ENCODE measurements around the gene LLCFC1. TPM values are rescaled to one million over a fixed set of nuclear protein-coding genes. Genes with fewer than 3 reads are reported as not detected.

LLCFC1 gene
- total RNA-seq, 1 experiment from 2014 or later = not detected

GRCh38 chr7:142901426-142902259 lies 37.6 kb upstream of the LLCFC1 start:
- no peaks in the 10 kb centered on the region for H4K20me1 ChIP-seq (ENCODE audit: low read length)
- no peak overlapping the region for H2AFZ ChIP-seq (ENCODE audit: low read length)
- ATAC-seq = no peak
- H3K4me2 ChIP-seq (ENCODE audit: low read length) = no peak overlapping the region
- no peak overlapping the region for H3K27ac ChIP-seq (ENCODE audit: low read length)
- ChIA-PET CTCF (no interaction called here), POLR2A (ENCODE audit: unreplicated experiment) (no interaction called here)
- no peak overlapping the region for H3K9ac ChIP-seq (ENCODE audit: low read length)
- no peak overlapping the region for H3K4me3 ChIP-seq (ENCODE audit: low read length)
- no peaks in the 10 kb centered on the region for H3K27me3 ChIP-seq (ENCODE audit: low read length)
- DNase-seq = no peak
- H3K9me3 ChIP-seq (ENCODE audit: low read length) = peaks cover 10% of the 10 kb centered on the region; the same call in 1 of the 2 replicates
- no peaks in the 10 kb centered on the region for H3F3A ChIP-seq (ENCODE audit: low read length, unreplicated experiment)
- H3K4me1 ChIP-seq (ENCODE audit: insufficient read depth, low read length) = peaks cover 18% of the 10 kb centered on the region
- TF ChIP-seq EZH2 (IDR thresholded peaks at IDR 0.05; ENCODE audit: low read length, unreplicated experiment) (no peak), CTCF (conservative IDR thresholded peaks at IDR 0.05; ENCODE audit: low read depth, low read length) (no peak), EZH2phosphoT487 (IDR thresholded peaks at IDR 0.05; ENCODE audit: borderline replicate concordance, low read length) (no peak)
- intact Hi-C loops (cut with micrococcal nuclease) = no loop called here
- H3K9me2 ChIP-seq (replicated peaks; ENCODE audit: low read length) = no peaks in the 10 kb centered on the region
- no peaks in the 10 kb centered on the region for H3K36me3 ChIP-seq (ENCODE audit: low read depth, low read length)
- H3K79me2 ChIP-seq (ENCODE audit: low read length) = no peaks in the 10 kb centered on the region
- no TSS peak for BruUV-seq (replicated peaks)

DNA sequence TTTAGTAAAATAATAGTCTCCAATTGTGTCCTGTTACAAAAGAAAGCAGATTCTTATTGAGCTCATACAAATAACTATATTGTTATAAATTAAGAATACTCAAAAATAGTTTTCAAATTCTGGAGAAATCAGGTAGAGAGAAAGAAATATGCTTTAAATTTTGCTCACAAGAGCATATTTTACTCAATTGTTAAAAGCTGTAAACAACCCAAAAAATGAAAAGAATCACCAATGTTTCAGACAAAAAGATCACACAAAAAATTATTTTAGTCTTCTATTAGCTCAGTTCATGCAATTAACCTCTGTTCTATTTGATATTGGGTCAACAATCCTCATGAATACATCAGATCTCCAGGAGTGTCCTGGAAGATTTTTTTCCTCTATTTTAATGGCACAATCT lies 35.2 kb upstream of the LLCFC1 start:
- peaks cover 17% of the 10 kb centered on the region; the same call in 1 of the 2 replicates for H3K9me3 ChIP-seq (ENCODE audit: low read length)
- H3K79me2 ChIP-seq (ENCODE audit: low read length) = no peaks in the 10 kb centered on the region
- peaks cover 9% of the 10 kb centered on the region for H3K4me1 ChIP-seq (ENCODE audit: insufficient read depth, low read length)
- H3K9me2 ChIP-seq (replicated peaks; ENCODE audit: low read length) = no peaks in the 10 kb centered on the region
- ATAC-seq = no peak
- no peaks in the 10 kb centered on the region for H3F3A ChIP-seq (ENCODE audit: low read length, unreplicated experiment)
- no TSS peak for BruUV-seq (replicated peaks)
- ChIA-PET CTCF (no interaction called here), POLR2A (ENCODE audit: unreplicated experiment) (no interaction called here)
- H3K9ac ChIP-seq (ENCODE audit: low read length) = no peak overlapping the region
- H3K4me3 ChIP-seq (ENCODE audit: low read length) = no peak overlapping the region
- DNase-seq = no peak
- no peaks in the 10 kb centered on the region for H4K20me1 ChIP-seq (ENCODE audit: low read length)
- intact Hi-C loops (cut with micrococcal nuclease) = no loop called here
- H3K4me2 ChIP-seq (ENCODE audit: low read length) = no peak overlapping the region
- no peak overlapping the region for H2AFZ ChIP-seq (ENCODE audit: low read length)
- H3K36me3 ChIP-seq (ENCODE audit: low read depth, low read length) = no peaks in the 10 kb centered on the region
- no peak overlapping the region for H3K27ac ChIP-seq (ENCODE audit: low read length)
- no peaks in the 10 kb centered on the region for H3K27me3 ChIP-seq (ENCODE audit: low read length)
- TF ChIP-seq EZH2 (IDR thresholded peaks at IDR 0.05; ENCODE audit: low read length, unreplicated experiment) (no peak), EZH2phosphoT487 (IDR thresholded peaks at IDR 0.05; ENCODE audit: borderline replicate concordance, low read length) (no peak), CTCF (conservative IDR thresholded peaks at IDR 0.05; ENCODE audit: low read depth, low read length) (no peak)

DNA sequence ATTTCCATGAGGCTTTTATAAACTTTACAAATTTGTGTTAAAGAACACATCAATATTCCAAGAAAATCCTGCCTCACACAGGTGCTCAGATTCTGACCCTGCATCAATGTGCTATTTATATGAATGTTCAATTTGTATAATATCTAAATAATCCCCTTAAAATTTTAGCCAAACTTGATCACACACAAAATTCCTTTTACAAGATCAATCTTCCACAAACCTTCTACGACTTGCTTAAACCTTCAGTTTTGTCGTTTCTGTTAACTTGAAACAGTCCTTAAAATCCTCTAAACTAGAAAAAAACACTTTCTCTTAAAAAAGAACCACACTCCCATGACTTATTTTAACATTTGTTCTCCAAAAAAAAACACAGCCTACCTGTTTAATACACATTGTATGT lies 33.5 kb upstream of the LLCFC1 start:
- Histone ChIP-seq H3K36me3 (ENCODE audit: low read depth, low read length) (no peaks in the 10 kb centered on the region), H2AFZ (ENCODE audit: low read length) (no peak overlapping the region), H4K20me1 (ENCODE audit: low read length) (no peaks in the 10 kb centered on the region), H3K27ac (ENCODE audit: low read length) (no peak overlapping the region), H3K9ac (ENCODE audit: low read length) (no peak overlapping the region), H3K79me2 (ENCODE audit: low read length) (no peaks in the 10 kb centered on the region), H3K4me2 (ENCODE audit: low read length) (no peak overlapping the region), H3K9me2 (replicated peaks; ENCODE audit: low read length) (no peaks in the 10 kb centered on the region), H3K4me3 (ENCODE audit: low read length) (no peak overlapping the region), H3K4me1 (ENCODE audit: insufficient read depth, low read length) (peaks cover 4% of the 10 kb centered on the region; the same call in 1 of the 2 replicates), H3K9me3 (ENCODE audit: low read length) (peaks cover 17% of the 10 kb centered on the region; the same call in 1 of the 2 replicates), H3F3A (ENCODE audit: low read length, unreplicated experiment) (no peaks in the 10 kb centered on the region), H3K27me3 (ENCODE audit: low read length) (peaks cover 11% of the 10 kb centered on the region)
- ATAC-seq = no peak
- TF ChIP-seq EZH2 (IDR thresholded peaks at IDR 0.05; ENCODE audit: low read length, unreplicated experiment) = no peak
- no peak for TF ChIP-seq CTCF (conservative IDR thresholded peaks at IDR 0.05; ENCODE audit: low read depth, low read length)
- no peak for TF ChIP-seq EZH2phosphoT487 (IDR thresholded peaks at IDR 0.05; ENCODE audit: borderline replicate concordance, low read length)
- intact Hi-C loops (cut with micrococcal nuclease) = no loop called here
- POLR2A ChIA-PET (ENCODE audit: unreplicated experiment) = no interaction called here
- CTCF ChIA-PET = no interaction called here
- BruUV-seq (replicated peaks) = no TSS peak
- no peak for DNase-seq

Data from PC-3 (cell line).